GM12878 (cell line): ENCODE results near the gene E2F7. TPM values are rescaled to one million over a fixed set of nuclear protein-coding genes. Genes with fewer than 3 reads are reported as not detected.

ENCODE experiments used
- ATAC-seq: fragments of 200-7000 bp; cut with Tn5 transposase; 3 replicates; pipeline ENCODE4 v1.9.1; 2020; ENCODE audit warnings: mild to moderate bottlenecking, moderate library complexity
- BruUV-seq: library from RNA; stranded (reverse); fragments of 400-500 nt; replicated peaks from 2 replicates; lab custom pipeline; 2021; lab: Mats Ljungman, UMichigan
- CTCF ChIA-PET: fragments of 300-600 bp; sonication (Branson Sonifier 250); formaldehyde crosslinking; extraction: SDS; loops from one replicate; lab custom pipeline; 2021; ENCODE audit warnings: inconsistent platforms; lab: Yijun Ruan, JAX
- POLR2A ChIA-PET: fragments of 350-600 bp; formaldehyde crosslinking; extraction: SDS; loops from one replicate; lab custom pipeline; 2021; ENCODE audit warnings: inconsistent platforms; lab: Charles Lee
- RAD21 ChIA-PET: fragments of 300-600 bp; sonication (Branson Sonifier 250); formaldehyde crosslinking; loops from one replicate; lab custom pipeline; 2023; ENCODE audit warnings: antibody characterized with exemption; ENCODE audit not compliant: unreplicated experiment; lab: Charles Lee
- SMC1A ChIA-PET: fragments of 300-600 bp; sonication (Branson Sonifier 250); formaldehyde crosslinking; loops from one replicate; lab custom pipeline; 2023; ENCODE audit not compliant: unreplicated experiment, uncharacterized antibody; lab: Charles Lee
- DNase-seq: peaks from one replicate; pipeline ENCODE4 v3.0.0-alpha.2; 2011; ENCODE audit warnings: low read depth, low spot score
- FAIRE-seq: peaks from 3 replicates; lab custom pipeline; 2011; peaks lifted over from hg19 to GRCh38; lab: Jason Lieb, UNC
- H2AFZ ChIP-seq: 2 replicates; pipeline ENCODE4 v1.6.0; 2011; ENCODE audit warnings: low read depth, low read length, control low read depth; ENCODE audit not compliant: control insufficient read depth
- H3K27ac ChIP-seq: 2 replicates; pipeline ENCODE4 v1.5.1; 2011; ENCODE audit warnings: control low read depth; ENCODE audit not compliant: control insufficient read depth, insufficient read depth
- H3K27me3 ChIP-seq, 2 experiments: replicated peaks in 1 of 2; 2 replicates each; pipeline versions ENCODE4 v1.6.0 to v1.6.1; 2011; ENCODE audit warnings: low read length in 1 of 2; ENCODE audit not compliant: control insufficient read depth in 2 of 2, insufficient read depth in 2 of 2
- H3K36me3 ChIP-seq, 2 experiments: 2 replicates each; pipeline ENCODE4 v1.5.1; 2011; ENCODE audit warnings: low read length in 1 of 2; ENCODE audit not compliant: control insufficient read depth in 2 of 2, insufficient read depth in 2 of 2
- H3K4me1 ChIP-seq: 2 replicates; pipeline ENCODE4 v1.6.1; 2011; ENCODE audit warnings: mild to moderate bottlenecking, low read length, moderate library complexity, mixed read lengths; ENCODE audit not compliant: control insufficient read depth, insufficient read depth
- H3K4me2 ChIP-seq: 2 replicates; pipeline ENCODE4 v1.6.0; 2011; ENCODE audit warnings: control low read depth; ENCODE audit not compliant: control insufficient read depth, insufficient read depth
- H3K4me3 ChIP-seq: fragments of 200-600 bp; sonication (generic); 2 replicates; pipeline ENCODE4 v1.5.1; 2016
- H3K79me2 ChIP-seq: 2 replicates; pipeline ENCODE4 v1.6.0; 2011; ENCODE audit warnings: low read length; ENCODE audit not compliant: control insufficient read depth, insufficient read depth
- H3K9ac ChIP-seq: 2 replicates; pipeline ENCODE4 v1.8.0; 2011; ENCODE audit warnings: low read length, control low read depth, mixed read lengths; ENCODE audit not compliant: control insufficient read depth, insufficient read depth
- H3K9me3 ChIP-seq: replicated peaks from 3 replicates; pipeline ENCODE4 v1.5.1; 2011; ENCODE audit warnings: mild to moderate bottlenecking, low read length; ENCODE audit not compliant: control insufficient read depth, insufficient read depth
- H4K20me1 ChIP-seq: 2 replicates; pipeline ENCODE4 v1.6.0; 2011; ENCODE audit not compliant: control insufficient read depth, insufficient read depth
- CBX5 ChIP-seq: sonication (generic); IDR thresholded peaks from 2 replicates; pipeline ENCODE4 v1.6.1; 2016; ENCODE audit warnings: low read depth, moderate library complexity, mild to moderate bottlenecking, inconsistent platforms
- GABPA ChIP-seq: IDR thresholded peaks from 2 replicates; pipeline ENCODE4 v1.6.1; 2014; ENCODE audit warnings: antibody characterized with exemption, low read depth, mild to moderate bottlenecking, inconsistent platforms
- KAT2A ChIP-seq: conservative IDR thresholded peaks from 2 replicates; pipeline ENCODE4 v1.6.1; 2011; ENCODE audit warnings: low read depth, low read length; ENCODE audit not compliant: control insufficient read depth
- KLF5 ChIP-seq: fragments of 450-650 bp; IDR thresholded peaks from 2 replicates; pipeline ENCODE4 v1.6.1; 2014; ENCODE audit warnings: mild to moderate bottlenecking; ENCODE audit not compliant: partially characterized antibody
- MAX ChIP-seq: IDR thresholded peaks from 2 replicates; pipeline ENCODE4 v1.6.1; 2012; ENCODE audit warnings: low read depth, low read length, improper control_type of control experiment
- MXI1 ChIP-seq: fragments of 150-350 bp; IDR thresholded peaks from 2 replicates; pipeline ENCODE4 v1.6.1; 2011; ENCODE audit warnings: low read depth, mild to moderate bottlenecking, inconsistent platforms, low read length, improper control_type of control experiment
- POLR2A ChIP-seq: IDR thresholded peaks from 2 replicates; pipeline ENCODE4 v1.6.1; 2011; ENCODE audit warnings: low read depth, mild to moderate bottlenecking, low read length
- RAD21 ChIP-seq: IDR thresholded peaks from 2 replicates; pipeline ENCODE4 v1.6.1; 2011; ENCODE audit warnings: mild to moderate bottlenecking, low read depth, low read length, moderate library complexity; ENCODE audit not compliant: insufficient read depth
- USF2 ChIP-seq: IDR thresholded peaks from 2 replicates; pipeline ENCODE4 v1.6.1; 2011; ENCODE audit warnings: low read depth, low read length, improper control_type of control experiment, borderline replicate concordance
- YBX1 ChIP-seq: fragments of 450-650 bp; IDR thresholded peaks from 2 replicates; pipeline ENCODE4 v1.6.1; 2016; ENCODE audit warnings: antibody characterized with exemption
- in situ Hi-C: fragments of 300-500 bp; cut with MboI; formaldehyde crosslinking; loops from 9 replicates; pipeline ENCODE4 v1.14.3; 2018; ENCODE audit warnings: mixed read lengths
- intact Hi-C: fragments of 100-400 bp; cut with micrococcal nuclease; formaldehyde crosslinking; loops from one replicate; pipeline ENCODE4 v1.14.2; 2022; ENCODE audit not compliant: unreplicated experiment
- polyA plus RNA-seq, 11 experiments: library from polyadenylated mRNA; depleted of rRNA in 4 of 11; unstranded in 6 of 11; stranded (reverse) in 5 of 11; fragments of >200 nt; fragmentation: Nextera tagmentation in 4 of 11; fragmentation: Illumina TruSeq in 1 of 11; extraction: Ambion mirVana in 4 of 11; extraction: Trizol in 1 of 11; gene quantifications; 1 replicate in 1 of 11; 2 replicates in 10 of 11; pipeline versions ENCODE4 v1.2.1 to v1.2.3, GENCODE V29; 2011 to 2016; ENCODE audit warnings: inconsistent platforms in 2 of 11, missing spikeins in 2 of 11, low read depth in 1 of 11
- total RNA-seq, 4 experiments: library from RNA; depleted of rRNA in 3 of 4; stranded (reverse); fragments of >200 nt in 3 of 4; fragmentation: Illumina TruSeq in 1 of 4; extraction: Trizol in 1 of 4; gene quantifications; 2 replicates each; pipeline versions ENCODE4 v1.2.1 to v1.2.3, GENCODE V29; 2013 to 2021

Gene E2F7
- total and polyA plus RNA-seq, 10 of the 15 experiments (the other 5 are each of a cell fraction or from before 2014, with no cell fraction given) = 5.6 to 32.1 (median 19.9) TPM

- Histone ChIP-seq H2AFZ (no peak overlapping the region), H3K27ac (no peak overlapping the region), H4K20me1 (no peaks in the 10 kb centered on the region)
- SMC1A ChIA-PET = no interaction called here
- no peak for DNase-seq
- no peak for TF ChIP-seq CBX5
- TF ChIP-seq KLF5 = no peak
- TF ChIP-seq MAX = no peak
- no peak for TF ChIP-seq MXI1
- TF ChIP-seq GABPA = no peak
- TF ChIP-seq YBX1 = no peak
- TF ChIP-seq RAD21 = no peak
- TF ChIP-seq POLR2A = no peak
- TF ChIP-seq USF2 = no peak
- no peak for TF ChIP-seq KAT2A
- TF ChIP-seq, all 136 proteins: peak for 0
- intact Hi-C loops (no loop called here), in situ Hi-C loops (no loop called here)
- ChIA-PET RAD21 (no interaction called here), CTCF (no interaction called here), POLR2A (no interaction called here)
- Histone ChIP-seq H3K27me3 (no peaks in the 10 kb centered on the region), H3K4me2 (no peak overlapping the region), H3K9me3 (no peaks in the 10 kb centered on the region; the same call in 2 of the 3 replicates), H3K9ac (no peak overlapping the region), H3K79me2 (no peaks in the 10 kb centered on the region), H3K4me3 (no peak overlapping the region), H3K4me1 (no peaks in the 10 kb centered on the region), H3K36me3 (no peaks in the 10 kb centered on the region)
- ATAC-seq = no peak
- BruUV-seq = no TSS peak
- no peak for FAIRE-seq
Measured at GRCh38 chr12:77078231-77078630, 12.9 kb upstream of the E2F7 start.
